ENCODE results near the gene PDGFC. TPM values are rescaled to one million over a fixed set of nuclear protein-coding genes. Genes with fewer than 3 reads are reported as not detected.

Gene PDGFC
- total RNA-seq, 2 experiments from 2014 or later, result not detected

DNA sequence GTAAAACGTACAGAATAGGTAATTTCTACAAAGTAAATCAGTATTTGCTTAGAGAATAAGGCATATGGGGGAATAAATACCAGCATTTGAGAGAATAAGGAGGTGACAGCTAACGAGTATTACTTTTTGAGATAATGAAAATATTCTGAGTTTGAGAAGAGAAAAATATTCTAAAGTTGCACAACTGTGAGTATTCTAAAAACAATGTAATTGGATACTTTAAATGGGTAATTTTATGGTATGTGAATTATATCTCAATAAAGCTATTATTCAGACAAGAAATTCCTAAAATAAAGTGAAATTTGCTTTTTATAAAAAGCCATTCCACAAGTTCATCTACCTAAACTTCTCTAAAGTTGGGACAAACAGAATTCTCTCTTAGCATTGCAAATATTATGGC is 62.6 kb downstream of the PDGFC start:
- Histone ChIP-seq H3K4me1 (ENCODE audit: insufficient read depth, low read length, poor library complexity, severe bottlenecking) (no peaks in the 10 kb centered on the region), H3K27ac (ENCODE audit: low read depth, low read length, poor library complexity, severe bottlenecking) (no peak overlapping the region), H4K20me1 (ENCODE audit: insufficient read depth, low read length) (no peaks in the 10 kb centered on the region), H3K9me3 (ENCODE audit: low read length) (no peaks in the 10 kb centered on the region), H3K79me2 (ENCODE audit: insufficient read depth, low read depth, low read length) (no peaks in the 10 kb centered on the region), H3K36me3 (ENCODE audit: insufficient read depth, low read length) (no peaks in the 10 kb centered on the region), H3K4me2 (ENCODE audit: low read length) (no peak overlapping the region), H3K9me2 (ENCODE audit: insufficient read depth, low read length) (no peaks in the 10 kb centered on the region), H2AFZ (ENCODE audit: low read length) (no peak overlapping the region), H3K4me3 (ENCODE audit: low read depth, low read length, poor library complexity, severe bottlenecking) (no peak overlapping the region)
- TF ChIP-seq EZH2phosphoT487 (IDR thresholded peaks at IDR 0.05; ENCODE audit: borderline replicate concordance, low read depth, low read length), result no peak
- TF ChIP-seq, protein P1, sequence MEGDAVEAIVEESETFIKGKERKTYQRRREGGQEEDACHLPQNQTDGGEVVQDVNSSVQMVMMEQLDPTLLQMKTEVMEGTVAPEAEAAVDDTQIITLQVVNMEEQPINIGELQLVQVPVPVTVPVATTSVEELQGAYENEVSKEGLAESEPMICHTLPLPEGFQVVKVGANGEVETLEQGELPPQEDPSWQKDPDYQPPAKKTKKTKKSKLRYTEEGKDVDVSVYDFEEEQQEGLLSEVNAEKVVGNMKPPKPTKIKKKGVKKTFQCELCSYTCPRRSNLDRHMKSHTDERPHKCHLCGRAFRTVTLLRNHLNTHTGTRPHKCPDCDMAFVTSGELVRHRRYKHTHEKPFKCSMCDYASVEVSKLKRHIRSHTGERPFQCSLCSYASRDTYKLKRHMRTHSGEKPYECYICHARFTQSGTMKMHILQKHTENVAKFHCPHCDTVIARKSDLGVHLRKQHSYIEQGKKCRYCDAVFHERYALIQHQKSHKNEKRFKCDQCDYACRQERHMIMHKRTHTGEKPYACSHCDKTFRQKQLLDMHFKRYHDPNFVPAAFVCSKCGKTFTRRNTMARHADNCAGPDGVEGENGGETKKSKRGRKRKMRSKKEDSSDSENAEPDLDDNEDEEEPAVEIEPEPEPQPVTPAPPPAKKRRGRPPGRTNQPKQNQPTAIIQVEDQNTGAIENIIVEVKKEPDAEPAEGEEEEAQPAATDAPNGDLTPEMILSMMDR (conservative IDR thresholded peaks at IDR 0.05; ENCODE audit: low read length), result no peak
- no TSS peak for BruUV-seq (replicated peaks)
- DNase-seq (ENCODE audit: low spot score), result no peak
- intact Hi-C loops (cut with micrococcal nuclease; ENCODE audit: unreplicated experiment), result no loop called here
- ChIA-PET POLR2A (interaction anchor here (0.6 kb wide), 1 partner anchor 35 kb away, joined by 3 read pairs; no protein-coding TSS in a partner anchor), CTCF (ENCODE audit: unreplicated experiment) (no interaction called here)

- Histone ChIP-seq H4K20me1 (ENCODE audit: insufficient read depth, low read length) (no peaks in the 10 kb centered on the region), H3K9me3 (ENCODE audit: low read length) (no peaks in the 10 kb centered on the region), H3K27ac (ENCODE audit: low read depth, low read length, poor library complexity, severe bottlenecking) (no peak overlapping the region), H3K36me3 (ENCODE audit: insufficient read depth, low read length) (no peaks in the 10 kb centered on the region), H2AFZ (ENCODE audit: low read length) (no peak overlapping the region), H3K79me2 (ENCODE audit: insufficient read depth, low read depth, low read length) (no peaks in the 10 kb centered on the region), H3K9me2 (ENCODE audit: insufficient read depth, low read length) (no peaks in the 10 kb centered on the region), H3K4me2 (ENCODE audit: low read length) (no peak overlapping the region), H3K4me3 (ENCODE audit: low read depth, low read length, poor library complexity, severe bottlenecking) (no peak overlapping the region), H3K4me1 (ENCODE audit: insufficient read depth, low read length, poor library complexity, severe bottlenecking) (no peaks in the 10 kb centered on the region)
- no TSS peak for BruUV-seq (replicated peaks)
- intact Hi-C loops (cut with micrococcal nuclease; ENCODE audit: unreplicated experiment), result no loop called here
- no peak for DNase-seq (ENCODE audit: low spot score)
- ChIA-PET CTCF (ENCODE audit: unreplicated experiment) (no interaction called here), POLR2A (no interaction called here)
- TF ChIP-seq EZH2phosphoT487 (IDR thresholded peaks at IDR 0.05; ENCODE audit: borderline replicate concordance, low read depth, low read length), result no peak
- TF ChIP-seq, protein P1 (conservative IDR thresholded peaks at IDR 0.05; ENCODE audit: low read length), result no peak
These were observed 65.3 kb downstream of the PDGFC start for GRCh38 chr4:156906325-156906724.

DNA sequence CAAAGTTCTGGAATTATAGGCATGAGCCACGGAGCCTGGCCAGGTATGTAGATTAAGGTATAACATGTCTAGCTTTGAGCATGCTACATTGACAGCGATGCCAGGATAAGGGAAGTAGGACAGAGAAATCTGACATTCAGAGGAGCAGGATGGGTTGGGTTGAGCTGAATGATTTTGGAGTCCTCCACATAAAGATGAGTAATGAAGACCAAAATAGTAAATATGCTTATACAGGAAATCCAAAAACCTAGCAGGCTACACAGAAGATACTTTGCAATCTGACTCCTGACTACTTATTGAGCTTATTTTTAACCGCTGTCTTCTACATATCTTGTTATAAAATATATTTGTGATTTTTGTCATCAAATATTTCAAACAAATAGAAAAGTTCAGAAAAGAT is 69.7 kb downstream of the PDGFC start:
- TF ChIP-seq, protein P1 (conservative IDR thresholded peaks at IDR 0.05; ENCODE audit: low read length), result no peak
- TF ChIP-seq EZH2phosphoT487 (IDR thresholded peaks at IDR 0.05; ENCODE audit: borderline replicate concordance, low read depth, low read length), result no peak
- Histone ChIP-seq H4K20me1 (ENCODE audit: insufficient read depth, low read length) (no peaks in the 10 kb centered on the region), H3K9me2 (ENCODE audit: insufficient read depth, low read length) (no peaks in the 10 kb centered on the region), H3K4me3 (ENCODE audit: low read depth, low read length, poor library complexity, severe bottlenecking) (no peak overlapping the region), H3K4me2 (ENCODE audit: low read length) (no peak overlapping the region), H2AFZ (ENCODE audit: low read length) (no peak overlapping the region), H3K36me3 (ENCODE audit: insufficient read depth, low read length) (no peaks in the 10 kb centered on the region), H3K9me3 (ENCODE audit: low read length) (no peaks in the 10 kb centered on the region), H3K27ac (ENCODE audit: low read depth, low read length, poor library complexity, severe bottlenecking) (no peak overlapping the region), H3K79me2 (ENCODE audit: insufficient read depth, low read depth, low read length) (no peaks in the 10 kb centered on the region), H3K4me1 (ENCODE audit: insufficient read depth, low read length, poor library complexity, severe bottlenecking) (no peaks in the 10 kb centered on the region)
- BruUV-seq (replicated peaks), result no TSS peak
- POLR2A ChIA-PET, result no interaction called here
- intact Hi-C loops (cut with micrococcal nuclease; ENCODE audit: unreplicated experiment), result no loop called here
- CTCF ChIA-PET (ENCODE audit: unreplicated experiment), result no interaction called here
- no peak for DNase-seq (ENCODE audit: low spot score)

All from OCI-LY7 (cell line).